ENCODE results near the gene CABLES2. TPM values are rescaled to one million over a fixed set of nuclear protein-coding genes. Genes with fewer than 3 reads are reported as not detected.

Gene CABLES2
- total RNA-seq, 1 experiment from 2014 or later, result 7.5 TPM

- ChIA-PET CTCF (interaction anchor here (2.4 kb wide), 1 partner anchor 10 kb away, joined by 10 read pairs; no protein-coding TSS in a partner anchor), POLR2A (no interaction called here)
- Mint-ChIP-seq H3K27ac (no peak overlapping the region), H3K4me1 (peaks cover 2% of the 10 kb centered on the region), H3K4me3 (no peak overlapping the region), H3K36me3 (no peaks in the 10 kb centered on the region), H3K27me3 (ENCODE audit: low read depth) (no peaks in the 10 kb centered on the region), H3K9me3 (peaks cover 5% of the 10 kb centered on the region)
- TF ChIP-seq CTCF (IDR thresholded peaks at IDR 0.05), result no peak
- no peak for TF ChIP-seq SMAD3 (CRISPR knock-in tag; IDR thresholded peaks at IDR 0.05; ENCODE audit: borderline replicate concordance)
- TF ChIP-seq IRF2 (CRISPR knock-in tag; IDR thresholded peaks at IDR 0.05; ENCODE audit: borderline replicate concordance, low read depth), result no peak
- TF ChIP-seq FOXP1 (CRISPR knock-in tag; IDR thresholded peaks at IDR 0.05; ENCODE audit: borderline replicate concordance), result no peak
- no peak for TF ChIP-seq STAT6 (CRISPR knock-in tag; conservative IDR thresholded peaks at IDR 0.05; ENCODE audit: low read depth)
- no peak for TF ChIP-seq ZBTB43 (CRISPR knock-in tag; IDR thresholded peaks at IDR 0.05)
- no peak for TF ChIP-seq TEAD1 (CRISPR knock-in tag; IDR thresholded peaks at IDR 0.05)
- TF ChIP-seq GABPB1 (CRISPR knock-in tag; IDR thresholded peaks at IDR 0.05), result no peak
- TF ChIP-seq ZNF232 (CRISPR knock-in tag; IDR thresholded peaks at IDR 0.05), result no peak
- TF ChIP-seq ATF6 (CRISPR knock-in tag; IDR thresholded peaks at IDR 0.05), result no peak
- no peak for TF ChIP-seq HMGXB4 (CRISPR knock-in tag; IDR thresholded peaks at IDR 0.05)
- TF ChIP-seq JUN (CRISPR knock-in tag; IDR thresholded peaks at IDR 0.05), result no peak
- no peak for TF ChIP-seq USF2 (CRISPR knock-in tag; IDR thresholded peaks at IDR 0.05)
- ATAC-seq, result no peak
- no peak for DNase-seq (ENCODE audit: low spot score)
Observed at GRCh38 chr20:62419759-62420158, 12.7 kb upstream of the CABLES2 start.

GRCh38 chr20:62418709-62419487 lies 11.8 kb upstream of the CABLES2 start:
- DNase-seq (ENCODE audit: low spot score) (no peak), ATAC-seq (no peak)
- ChIA-PET POLR2A (no interaction called here), CTCF (interaction anchor here (0.5 to 2.4 kb wide), 2 partner anchors 9 to 36 kb away, joined by 3 to 10 read pairs; no protein-coding TSS in a partner anchor)
- Mint-ChIP-seq H3K36me3 (no peaks in the 10 kb centered on the region), H3K4me1 (no peaks in the 10 kb centered on the region), H3K27me3 (ENCODE audit: low read depth) (no peaks in the 10 kb centered on the region), H3K9me3 (peaks cover 5% of the 10 kb centered on the region), H3K4me3 (no peak overlapping the region), H3K27ac (no peak overlapping the region)
- TF ChIP-seq ZNF219 (CRISPR knock-in tag; IDR thresholded peaks at IDR 0.05; ENCODE audit: borderline replicate concordance), result no peak
